GM23338 (cell line): ENCODE measurements around the gene EXOSC7. TPM values are rescaled to one million over a fixed set of nuclear protein-coding genes. Genes with fewer than 3 reads are reported as not detected.

Experiments
- ATAC-seq: fragments of 200-7000 bp; cut with Tn5 transposase; 3 replicates; pipeline ENCODE4 v1.9.1; 2020
- DNase-seq: peaks from one replicate; pipeline ENCODE4 v3.0.0-alpha.2; 2015; ENCODE audit warnings: low spot score
- H2AFZ ChIP-seq: fragments of 200-600 bp; sonication (generic); 2 replicates; pipeline ENCODE4 v1.8.0; 2016; ENCODE audit warnings: antibody characterized with exemption, mild to moderate bottlenecking, moderate library complexity
- H3F3A ChIP-seq: fragments of 200-600 bp; sonication (generic); replicated peaks from 2 replicates; pipeline ENCODE4 v1.8.0; 2017; ENCODE audit warnings: antibody characterized with exemption, mixed run types, low read depth
- H3K27ac ChIP-seq: fragments of 200-600 bp; sonication (generic); 2 replicates; pipeline ENCODE4 v1.6.1; 2016; ENCODE audit warnings: low read depth
- H3K27me3 ChIP-seq: fragments of 200-600 bp; sonication (generic); 2 replicates; pipeline ENCODE4 v1.8.0; 2016; ENCODE audit warnings: mild to moderate bottlenecking, mixed run types, moderate library complexity; ENCODE audit not compliant: insufficient read depth
- H3K36me3 ChIP-seq: fragments of 200-600 bp; sonication (generic); 2 replicates; pipeline ENCODE4 v1.8.0; 2016; ENCODE audit warnings: mild to moderate bottlenecking; ENCODE audit not compliant: insufficient read depth
- H3K4me1 ChIP-seq: fragments of 200-600 bp; sonication (generic); 2 replicates; pipeline ENCODE4 v1.8.0; 2016; ENCODE audit warnings: mild to moderate bottlenecking, moderate library complexity; ENCODE audit not compliant: insufficient read depth
- H3K4me2 ChIP-seq: fragments of 200-600 bp; sonication (generic); 2 replicates; pipeline ENCODE4 v1.7.1; 2017; ENCODE audit warnings: mixed run types
- H3K4me3 ChIP-seq: fragments of 200-600 bp; sonication (generic); 2 replicates; pipeline ENCODE4 v1.6.1; 2016; ENCODE audit warnings: mixed run types
- H3K79me2 ChIP-seq: fragments of 200-600 bp; sonication (generic); replicated peaks from 2 replicates; pipeline ENCODE4 v1.8.0; 2017; ENCODE audit warnings: mild to moderate bottlenecking; ENCODE audit not compliant: insufficient read depth
- H3K9me2 ChIP-seq: fragments of 200-600 bp; sonication (generic); 2 replicates; pipeline ENCODE4 v1.8.0; 2017; ENCODE audit not compliant: insufficient read depth
- H4K20me1 ChIP-seq: fragments of 200-600 bp; sonication (generic); replicated peaks from 2 replicates; pipeline ENCODE4 v1.8.0; 2017; ENCODE audit warnings: mild to moderate bottlenecking; ENCODE audit not compliant: insufficient read depth
- H3K27ac Mint-ChIP-seq: 2 replicates; pipeline ENCODE4 v1.8.0; 2020; ENCODE audit warnings: inconsistent platforms, mild to moderate bottlenecking, moderate library complexity, mixed read lengths
- H3K27me3 Mint-ChIP-seq: 3 replicates; pipeline ENCODE4 v1.8.0; 2022; ENCODE audit warnings: low read depth, mild to moderate bottlenecking, moderate library complexity, mixed read lengths, inconsistent platforms; ENCODE audit not compliant: insufficient read depth, poor library complexity
- H3K36me3 Mint-ChIP-seq: 3 replicates; pipeline ENCODE4 v1.8.0; 2021; ENCODE audit warnings: low read depth, mild to moderate bottlenecking, inconsistent platforms, moderate library complexity, mixed read lengths
- H3K4me1 Mint-ChIP-seq: 3 replicates; pipeline ENCODE4 v1.8.0; 2020; ENCODE audit warnings: mild to moderate bottlenecking, inconsistent platforms, mixed read lengths
- H3K4me3 Mint-ChIP-seq: 3 replicates; pipeline ENCODE4 v1.8.0; 2021; ENCODE audit warnings: moderate library complexity, mild to moderate bottlenecking, inconsistent platforms, mixed read lengths
- H3K9me3 Mint-ChIP-seq: 3 replicates; pipeline ENCODE4 v1.8.0; 2020; ENCODE audit warnings: moderate library complexity, mild to moderate bottlenecking, inconsistent platforms, mixed read lengths
- CREB1 ChIP-seq: fragments of 250-450 bp; sonication (Bioruptor Pico); IDR thresholded peaks from 2 replicates; pipeline ENCODE4 v1.5.0; 2020; ENCODE audit warnings: low read depth, mild to moderate bottlenecking, moderate library complexity
- EZH2 ChIP-seq: fragments of 200-600 bp; sonication (generic); IDR thresholded peaks from one replicate; pipeline ENCODE4 v1.8.0; 2017; ENCODE audit warnings: antibody characterized with exemption, mild to moderate bottlenecking, low read depth; ENCODE audit not compliant: unreplicated experiment
- EZH2phosphoT487 ChIP-seq: fragments of 200-600 bp; sonication (generic); IDR thresholded peaks from one replicate; pipeline ENCODE4 v1.8.1; 2018; ENCODE audit warnings: antibody characterized with exemption; ENCODE audit not compliant: unreplicated experiment
- JUNB ChIP-seq: IDR thresholded peaks from one replicate; pipeline ENCODE4 v1.6.1; 2016; ENCODE audit warnings: antibody characterized with exemption; ENCODE audit not compliant: unreplicated experiment
- NANOG ChIP-seq: IDR thresholded peaks from 2 replicates; pipeline ENCODE4 v1.6.1; 2016; ENCODE audit warnings: antibody characterized with exemption, borderline replicate concordance
- POLR2AphosphoS5 ChIP-seq: IDR thresholded peaks from 2 replicates; pipeline ENCODE4 v1.6.1; 2016; ENCODE audit warnings: antibody characterized with exemption, low read depth
- REST ChIP-seq: IDR thresholded peaks from one replicate; pipeline ENCODE4 v1.6.1; 2018; ENCODE audit warnings: antibody characterized with exemption; ENCODE audit not compliant: unreplicated experiment
- STAT1 ChIP-seq: IDR thresholded peaks from one replicate; pipeline ENCODE4 v1.6.1; 2016; ENCODE audit warnings: antibody characterized with exemption; ENCODE audit not compliant: unreplicated experiment
- ZNF114 ChIP-seq: fragments of 250-450 bp; sonication (Bioruptor Pico); IDR thresholded peaks from 2 replicates; pipeline ENCODE4 v1.5.0; 2020; ENCODE audit warnings: mild to moderate bottlenecking, moderate library complexity
- ZNF331 ChIP-seq: fragments of 250-450 bp; sonication (Bioruptor Pico); IDR thresholded peaks from 2 replicates; pipeline ENCODE4 v1.5.0; 2020; ENCODE audit warnings: low read depth, mild to moderate bottlenecking, moderate library complexity
- polyA plus RNA-seq: library from polyadenylated mRNA; unstranded; fragments of >200 nt; fragmentation: Nextera tagmentation; extraction: Ambion mirVana; gene quantifications from 2 replicates; pipeline ENCODE4 v1.2.1, GENCODE V29; 2016
- total RNA-seq: library from RNA; depleted of rRNA; stranded (reverse); fragments of >200 nt; shearing (Covaris generic); gene quantifications from 2 replicates; pipeline ENCODE4 v1.2.3, GENCODE V29; 2014
- TF ChIP-seq, protein P1 (sequence below), 2 experiments: fragments of 200-600 bp in 1 of 2; sonication (generic) in 1 of 2; conservative IDR thresholded peaks; 2 replicates each; pipeline versions ENCODE4 v1.5.1 to v1.6.1; 2016 to 2017; ENCODE audit warnings: antibody characterized with exemption in 2 of 2, low read depth in 2 of 2, mild to moderate bottlenecking in 2 of 2, moderate library complexity in 1 of 2
- TF ChIP-seq, protein P2 (sequence below): fragments of 250-450 bp; sonication (Bioruptor Pico); IDR thresholded peaks from 2 replicates; pipeline ENCODE4 v1.5.0; 2020; ENCODE audit warnings: mild to moderate bottlenecking, moderate library complexity
- TF ChIP-seq, protein P3 (sequence below): IDR thresholded peaks from 2 replicates; pipeline ENCODE4 v1.6.1; 2016; ENCODE audit warnings: antibody characterized with exemption

Gene EXOSC7
- total and polyA plus RNA-seq, 2 experiments from 2014 or later, result 84.8 to 120 TPM

DNA sequence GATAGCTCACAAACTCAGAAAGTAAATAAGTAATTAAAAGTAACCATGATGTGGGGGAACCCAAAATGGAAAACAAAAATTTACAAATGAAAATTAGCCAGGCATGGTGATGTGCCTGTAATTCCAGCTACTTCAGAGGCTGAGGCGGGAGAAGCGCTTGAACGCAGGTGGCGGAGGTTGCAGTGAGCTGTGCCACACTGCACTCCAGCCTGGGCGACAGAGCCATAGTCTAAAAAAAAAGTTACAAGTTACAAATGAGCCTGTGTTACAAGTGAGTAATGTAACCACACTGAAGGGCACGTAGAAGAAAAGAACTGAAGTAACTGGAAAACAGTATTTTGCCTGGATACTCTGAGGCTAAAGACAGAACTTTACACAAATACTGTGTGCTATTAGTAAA, 11.3 kb downstream of the EXOSC7 start:
- H3F3A ChIP-seq, result 0 out of 2 replicates have a peak, but pooled peaks cover 4% of the 10 kb centered on the region
- peaks cover 82% of the 10 kb centered on the region for H3K79me2 ChIP-seq
- no peak overlapping the region for H3K4me3 ChIP-seq
- peaks cover 77% of the 10 kb centered on the region for H3K36me3 Mint-ChIP-seq
- peaks cover 4% of the 10 kb centered on the region; the same call in 1 of the 2 replicates for H3K9me2 ChIP-seq
- no peak for TF ChIP-seq CREB1
- TF ChIP-seq REST, result no peak
- TF ChIP-seq, protein P1, sequence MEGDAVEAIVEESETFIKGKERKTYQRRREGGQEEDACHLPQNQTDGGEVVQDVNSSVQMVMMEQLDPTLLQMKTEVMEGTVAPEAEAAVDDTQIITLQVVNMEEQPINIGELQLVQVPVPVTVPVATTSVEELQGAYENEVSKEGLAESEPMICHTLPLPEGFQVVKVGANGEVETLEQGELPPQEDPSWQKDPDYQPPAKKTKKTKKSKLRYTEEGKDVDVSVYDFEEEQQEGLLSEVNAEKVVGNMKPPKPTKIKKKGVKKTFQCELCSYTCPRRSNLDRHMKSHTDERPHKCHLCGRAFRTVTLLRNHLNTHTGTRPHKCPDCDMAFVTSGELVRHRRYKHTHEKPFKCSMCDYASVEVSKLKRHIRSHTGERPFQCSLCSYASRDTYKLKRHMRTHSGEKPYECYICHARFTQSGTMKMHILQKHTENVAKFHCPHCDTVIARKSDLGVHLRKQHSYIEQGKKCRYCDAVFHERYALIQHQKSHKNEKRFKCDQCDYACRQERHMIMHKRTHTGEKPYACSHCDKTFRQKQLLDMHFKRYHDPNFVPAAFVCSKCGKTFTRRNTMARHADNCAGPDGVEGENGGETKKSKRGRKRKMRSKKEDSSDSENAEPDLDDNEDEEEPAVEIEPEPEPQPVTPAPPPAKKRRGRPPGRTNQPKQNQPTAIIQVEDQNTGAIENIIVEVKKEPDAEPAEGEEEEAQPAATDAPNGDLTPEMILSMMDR (conservative IDR thresholded peaks at IDR 0.05; ENCODE audit: low read depth in 2 of 2), result no peak
- TF ChIP-seq ZNF114, result no peak
- TF ChIP-seq, protein P2, sequence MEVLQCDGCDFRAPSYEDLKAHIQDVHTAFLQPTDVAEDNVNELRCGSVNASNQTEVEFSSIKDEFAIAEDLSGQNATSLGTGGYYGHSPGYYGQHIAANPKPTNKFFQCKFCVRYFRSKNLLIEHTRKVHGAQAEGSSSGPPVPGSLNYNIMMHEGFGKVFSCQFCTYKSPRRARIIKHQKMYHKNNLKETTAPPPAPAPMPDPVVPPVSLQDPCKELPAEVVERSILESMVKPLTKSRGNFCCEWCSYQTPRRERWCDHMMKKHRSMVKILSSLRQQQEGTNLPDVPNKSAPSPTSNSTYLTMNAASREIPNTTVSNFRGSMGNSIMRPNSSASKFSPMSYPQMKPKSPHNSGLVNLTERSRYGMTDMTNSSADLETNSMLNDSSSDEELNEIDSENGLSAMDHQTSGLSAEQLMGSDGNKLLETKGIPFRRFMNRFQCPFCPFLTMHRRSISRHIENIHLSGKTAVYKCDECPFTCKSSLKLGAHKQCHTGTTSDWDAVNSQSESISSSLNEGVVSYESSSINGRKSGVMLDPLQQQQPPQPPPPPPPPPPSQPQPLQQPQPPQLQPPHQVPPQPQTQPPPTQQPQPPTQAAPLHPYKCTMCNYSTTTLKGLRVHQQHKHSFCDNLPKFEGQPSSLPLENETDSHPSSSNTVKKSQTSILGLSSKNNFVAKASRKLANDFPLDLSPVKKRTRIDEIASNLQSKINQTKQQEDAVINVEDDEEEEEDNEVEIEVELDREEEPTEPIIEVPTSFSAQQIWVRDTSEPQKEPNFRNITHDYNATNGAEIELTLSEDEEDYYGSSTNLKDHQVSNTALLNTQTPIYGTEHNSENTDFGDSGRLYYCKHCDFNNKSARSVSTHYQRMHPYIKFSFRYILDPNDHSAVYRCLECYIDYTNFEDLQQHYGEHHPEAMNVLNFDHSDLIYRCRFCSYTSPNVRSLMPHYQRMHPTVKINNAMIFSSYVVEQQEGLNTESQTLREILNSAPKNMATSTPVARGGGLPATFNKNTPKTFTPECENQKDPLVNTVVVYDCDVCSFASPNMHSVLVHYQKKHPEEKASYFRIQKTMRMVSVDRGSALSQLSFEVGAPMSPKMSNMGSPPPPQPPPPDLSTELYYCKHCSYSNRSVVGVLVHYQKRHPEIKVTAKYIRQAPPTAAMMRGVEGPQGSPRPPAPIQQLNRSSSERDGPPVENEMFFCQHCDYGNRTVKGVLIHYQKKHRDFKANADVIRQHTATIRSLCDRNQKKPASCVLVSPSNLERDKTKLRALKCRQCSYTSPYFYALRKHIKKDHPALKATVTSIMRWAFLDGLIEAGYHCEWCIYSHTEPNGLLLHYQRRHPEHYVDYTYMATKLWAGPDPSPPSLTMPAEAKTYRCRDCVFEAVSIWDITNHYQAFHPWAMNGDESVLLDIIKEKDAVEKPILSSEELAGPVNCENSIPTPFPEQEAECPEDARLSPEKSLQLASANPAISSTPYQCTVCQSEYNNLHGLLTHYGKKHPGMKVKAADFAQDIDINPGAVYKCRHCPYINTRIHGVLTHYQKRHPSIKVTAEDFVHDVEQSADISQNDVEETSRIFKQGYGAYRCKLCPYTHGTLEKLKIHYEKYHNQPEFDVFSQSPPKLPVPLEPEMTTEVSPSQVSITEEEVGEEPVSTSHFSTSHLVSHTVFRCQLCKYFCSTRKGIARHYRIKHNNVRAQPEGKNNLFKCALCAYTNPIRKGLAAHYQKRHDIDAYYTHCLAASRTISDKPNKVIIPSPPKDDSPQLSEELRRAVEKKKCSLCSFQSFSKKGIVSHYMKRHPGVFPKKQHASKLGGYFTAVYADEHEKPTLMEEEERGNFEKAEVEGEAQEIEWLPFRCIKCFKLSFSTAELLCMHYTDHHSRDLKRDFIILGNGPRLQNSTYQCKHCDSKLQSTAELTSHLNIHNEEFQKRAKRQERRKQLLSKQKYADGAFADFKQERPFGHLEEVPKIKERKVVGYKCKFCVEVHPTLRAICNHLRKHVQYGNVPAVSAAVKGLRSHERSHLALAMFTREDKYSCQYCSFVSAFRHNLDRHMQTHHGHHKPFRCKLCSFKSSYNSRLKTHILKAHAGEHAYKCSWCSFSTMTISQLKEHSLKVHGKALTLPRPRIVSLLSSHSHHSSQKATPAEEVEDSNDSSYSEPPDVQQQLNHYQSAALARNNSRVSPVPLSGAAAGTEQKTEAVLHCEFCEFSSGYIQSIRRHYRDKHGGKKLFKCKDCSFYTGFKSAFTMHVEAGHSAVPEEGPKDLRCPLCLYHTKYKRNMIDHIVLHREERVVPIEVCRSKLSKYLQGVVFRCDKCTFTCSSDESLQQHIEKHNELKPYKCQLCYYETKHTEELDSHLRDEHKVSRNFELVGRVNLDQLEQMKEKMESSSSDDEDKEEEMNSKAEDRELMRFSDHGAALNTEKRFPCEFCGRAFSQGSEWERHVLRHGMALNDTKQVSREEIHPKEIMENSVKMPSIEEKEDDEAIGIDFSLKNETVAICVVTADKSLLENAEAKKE (CRISPR knock-in tag), result no peak
- no peak for TF ChIP-seq NANOG
- TF ChIP-seq EZH2phosphoT487, result no peak
- no peak for TF ChIP-seq STAT1
- no peak for TF ChIP-seq EZH2
- no peak for TF ChIP-seq JUNB
- no peak for TF ChIP-seq ZNF331
- TF ChIP-seq POLR2AphosphoS5, result no peak
- TF ChIP-seq, protein P3, sequence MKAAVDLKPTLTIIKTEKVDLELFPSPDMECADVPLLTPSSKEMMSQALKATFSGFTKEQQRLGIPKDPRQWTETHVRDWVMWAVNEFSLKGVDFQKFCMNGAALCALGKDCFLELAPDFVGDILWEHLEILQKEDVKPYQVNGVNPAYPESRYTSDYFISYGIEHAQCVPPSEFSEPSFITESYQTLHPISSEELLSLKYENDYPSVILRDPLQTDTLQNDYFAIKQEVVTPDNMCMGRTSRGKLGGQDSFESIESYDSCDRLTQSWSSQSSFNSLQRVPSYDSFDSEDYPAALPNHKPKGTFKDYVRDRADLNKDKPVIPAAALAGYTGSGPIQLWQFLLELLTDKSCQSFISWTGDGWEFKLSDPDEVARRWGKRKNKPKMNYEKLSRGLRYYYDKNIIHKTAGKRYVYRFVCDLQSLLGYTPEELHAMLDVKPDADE, result no peak
- H3K4me3 Mint-ChIP-seq, result no peak overlapping the region
- H3K4me1 ChIP-seq, result peaks cover 8% of the 10 kb centered on the region
- H3K27ac Mint-ChIP-seq, result no peak overlapping the region
- no peak overlapping the region for H2AFZ ChIP-seq
- peaks cover 12% of the 10 kb centered on the region; the same call in 1 of the 2 replicates for H3K36me3 ChIP-seq
- H3K4me2 ChIP-seq, result no peak overlapping the region
- no peaks in the 10 kb centered on the region for H3K27me3 ChIP-seq
- H3K9me3 Mint-ChIP-seq, result peaks cover 24% of the 10 kb centered on the region
- ATAC-seq (no peak), DNase-seq (no peak)
- H3K27me3 Mint-ChIP-seq, result peaks cover 3% of the 10 kb centered on the region
- H3K4me1 Mint-ChIP-seq, result peaks cover 20% of the 10 kb centered on the region
- H3K27ac ChIP-seq, result no peak overlapping the region
- peaks cover 38% of the 10 kb centered on the region for H4K20me1 ChIP-seq
